Measurements from ENCODE around the gene SKI.

The SKI gene

GRCh38 chr1:2229911-2230731 lies 2.0 kb downstream of the SKI start:
- Histone ChIP-seq H3K4me3 (ENCODE audit: low read length) (peak overlapping the region; percentile 60), H3K4me1 (ENCODE audit: control insufficient read depth, insufficient read depth, low read length) (peaks cover 63% of the 10 kb centered on the region), H3K9me3 (ENCODE audit: control insufficient read depth, low read length) (no peaks in the 10 kb centered on the region), H3K27me3 (ENCODE audit: control insufficient read depth, insufficient read depth, low read length) (peaks cover 2% of the 10 kb centered on the region), H3K9ac (ENCODE audit: low read length) (peak overlapping the region; percentile 54), H3K36me3 (ENCODE audit: control insufficient read depth, insufficient read depth, low read length) (no peaks in the 10 kb centered on the region)

GRCh38 chr1:2230781-2231531 lies 2.8 kb downstream of the SKI start:
- H3K9me3 ChIP-seq (ENCODE audit: control insufficient read depth, low read length): no peaks in the 10 kb centered on the region
- H3K4me1 ChIP-seq (ENCODE audit: control insufficient read depth, insufficient read depth, low read length): peaks cover 71% of the 10 kb centered on the region
- peaks cover 2% of the 10 kb centered on the region for H3K27me3 ChIP-seq (ENCODE audit: control insufficient read depth, insufficient read depth, low read length)
- no peaks in the 10 kb centered on the region for H3K36me3 ChIP-seq (ENCODE audit: control insufficient read depth, insufficient read depth, low read length)
- H3K4me3 ChIP-seq (ENCODE audit: low read length): peak overlapping the region; percentile 60
- H3K9ac ChIP-seq (ENCODE audit: low read length): peak overlapping the region; percentile 54

- Histone ChIP-seq H3K4me1 (ENCODE audit: control insufficient read depth, insufficient read depth, low read length) (peaks cover 71% of the 10 kb centered on the region), H3K36me3 (ENCODE audit: control insufficient read depth, insufficient read depth, low read length) (no peaks in the 10 kb centered on the region), H3K9ac (ENCODE audit: low read length) (peak overlapping the region; percentile 54), H3K4me3 (ENCODE audit: low read length) (peak overlapping the region; percentile 60), H3K9me3 (ENCODE audit: control insufficient read depth, low read length) (no peaks in the 10 kb centered on the region), H3K27me3 (ENCODE audit: control insufficient read depth, insufficient read depth, low read length) (no peaks in the 10 kb centered on the region)
Observed at GRCh38 chr1:2231532-2232254, 3.6 kb downstream of the SKI start.

- no peaks in the 10 kb centered on the region for H3K9me3 ChIP-seq (ENCODE audit: control insufficient read depth, low read length)
- peaks cover 76% of the 10 kb centered on the region for H3K4me1 ChIP-seq (ENCODE audit: control insufficient read depth, insufficient read depth, low read length)
- H3K9ac ChIP-seq (ENCODE audit: low read length): peak overlapping the region; percentile 54
- H3K4me3 ChIP-seq (ENCODE audit: low read length): no peak overlapping the region
- no peaks in the 10 kb centered on the region for H3K27me3 ChIP-seq (ENCODE audit: control insufficient read depth, insufficient read depth, low read length)
- H3K36me3 ChIP-seq (ENCODE audit: control insufficient read depth, insufficient read depth, low read length): no peaks in the 10 kb centered on the region
Observed at GRCh38 chr1:2232255-2232915, 4.3 kb downstream of the SKI start.

GRCh38 chr1:2232916-2233438 lies 4.9 kb downstream of the SKI start:
- no peak overlapping the region for H3K4me3 ChIP-seq (ENCODE audit: low read length)
- peaks cover 82% of the 10 kb centered on the region for H3K4me1 ChIP-seq (ENCODE audit: control insufficient read depth, insufficient read depth, low read length)
- peak overlapping the region; percentile 54 for H3K9ac ChIP-seq (ENCODE audit: low read length)

GRCh38 chr1:2233468-2233867 lies 5.3 kb downstream of the SKI start:
- H3K4me1 ChIP-seq (ENCODE audit: control insufficient read depth, insufficient read depth, low read length): peaks cover 87% of the 10 kb centered on the region
- H3K9ac ChIP-seq (ENCODE audit: low read length): peak overlapping the region; percentile 47
- H3K4me3 ChIP-seq (ENCODE audit: low read length): no peak overlapping the region
- H3K9me3 ChIP-seq (ENCODE audit: control insufficient read depth, low read length): no peaks in the 10 kb centered on the region
- no peaks in the 10 kb centered on the region for H3K27me3 ChIP-seq (ENCODE audit: control insufficient read depth, insufficient read depth, low read length)
- H3K36me3 ChIP-seq (ENCODE audit: control insufficient read depth, insufficient read depth, low read length): no peaks in the 10 kb centered on the region

More at GRCh38 chr1:2232916-2233438, 4.9 kb downstream of the SKI start:
- H3K27me3 ChIP-seq (ENCODE audit: control insufficient read depth, insufficient read depth, low read length): no peaks in the 10 kb centered on the region
- no peaks in the 10 kb centered on the region for H3K9me3 ChIP-seq (ENCODE audit: control insufficient read depth, low read length)
- no peaks in the 10 kb centered on the region for H3K36me3 ChIP-seq (ENCODE audit: control insufficient read depth, insufficient read depth, low read length)

GRCh38 chr1:2233997-2234761 lies 6.1 kb downstream of the SKI start:
- peaks cover 94% of the 10 kb centered on the region for H3K4me1 ChIP-seq (ENCODE audit: control insufficient read depth, insufficient read depth, low read length)
- H3K4me3 ChIP-seq (ENCODE audit: low read length): no peak overlapping the region

GRCh38 chr1:2234762-2235113 lies 6.6 kb downstream of the SKI start:
- Histone ChIP-seq H3K9me3 (ENCODE audit: control insufficient read depth, low read length) (no peaks in the 10 kb centered on the region), H3K9ac (ENCODE audit: low read length) (peak overlapping the region; percentile 47), H3K4me3 (ENCODE audit: low read length) (no peak overlapping the region), H3K27me3 (ENCODE audit: control insufficient read depth, insufficient read depth, low read length) (no peaks in the 10 kb centered on the region), H3K36me3 (ENCODE audit: control insufficient read depth, insufficient read depth, low read length) (no peaks in the 10 kb centered on the region), H3K4me1 (ENCODE audit: control insufficient read depth, insufficient read depth, low read length) (peaks cover 94% of the 10 kb centered on the region)

More at GRCh38 chr1:2233997-2234761, 6.1 kb downstream of the SKI start:
- Histone ChIP-seq H3K27me3 (ENCODE audit: control insufficient read depth, insufficient read depth, low read length) (no peaks in the 10 kb centered on the region), H3K9ac (ENCODE audit: low read length) (peak overlapping the region; percentile 47), H3K36me3 (ENCODE audit: control insufficient read depth, insufficient read depth, low read length) (no peaks in the 10 kb centered on the region), H3K9me3 (ENCODE audit: control insufficient read depth, low read length) (no peaks in the 10 kb centered on the region)

- Histone ChIP-seq H3K9ac (ENCODE audit: low read length) (no peak overlapping the region), H3K4me3 (ENCODE audit: low read length) (no peak overlapping the region), H3K4me1 (ENCODE audit: control insufficient read depth, insufficient read depth, low read length) (peaks cover 94% of the 10 kb centered on the region), H3K9me3 (ENCODE audit: control insufficient read depth, low read length) (no peaks in the 10 kb centered on the region), H3K36me3 (ENCODE audit: control insufficient read depth, insufficient read depth, low read length) (no peaks in the 10 kb centered on the region), H3K27me3 (ENCODE audit: control insufficient read depth, insufficient read depth, low read length) (no peaks in the 10 kb centered on the region)
Observed at GRCh38 chr1:2235300-2235998, 7.3 kb downstream of the SKI start.

GRCh38 chr1:2236695-2237677 lies 8.9 kb downstream of the SKI start:
- Histone ChIP-seq H3K4me3 (ENCODE audit: low read length) (no peak overlapping the region), H3K9me3 (ENCODE audit: control insufficient read depth, low read length) (no peaks in the 10 kb centered on the region), H3K9ac (ENCODE audit: low read length) (peak overlapping the region; percentile 41), H3K4me1 (ENCODE audit: control insufficient read depth, insufficient read depth, low read length) (peaks cover 82% of the 10 kb centered on the region), H3K36me3 (ENCODE audit: control insufficient read depth, insufficient read depth, low read length) (no peaks in the 10 kb centered on the region), H3K27me3 (ENCODE audit: control insufficient read depth, insufficient read depth, low read length) (no peaks in the 10 kb centered on the region)
